ENCODE measurements around the gene GCGR. TPM values are rescaled to one million over a fixed set of nuclear protein-coding genes. Genes with fewer than 3 reads are reported as not detected.
A peak's percentile ranks its signal among the peaks of the same experiment; 100 is the strongest.

Gene GCGR
- total RNA-seq, 1 donor from 2014 or later = not detected

DNA sequence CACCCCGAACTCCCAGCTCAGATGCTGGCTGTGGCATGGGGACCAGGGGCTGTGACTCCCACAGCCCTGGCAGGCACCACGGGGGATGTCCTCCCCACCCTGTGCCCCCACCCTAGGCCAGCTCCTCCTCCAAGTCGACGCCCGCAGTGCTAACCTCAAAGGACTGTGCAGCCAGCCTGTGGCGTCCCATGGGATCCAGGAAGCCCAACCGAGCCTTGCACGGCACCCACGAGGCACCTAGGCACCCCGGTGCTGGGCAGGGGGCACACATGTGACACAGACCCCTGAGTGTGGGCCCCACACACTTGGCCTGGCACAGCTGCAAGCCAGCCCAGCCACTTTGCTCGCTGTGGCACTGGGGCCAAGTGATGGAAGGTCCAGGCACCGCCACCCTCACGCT, 3.9 kb downstream of the GCGR start:
- H3K27ac ChIP-seq (ENCODE audit: low read depth, low read length) = no peak overlapping the region
- no peaks in the 10 kb centered on the region for H3K79me2 ChIP-seq (ENCODE audit: insufficient read depth, low read length)
- H3K36me3 Mint-ChIP-seq (ENCODE audit: low read depth, unreplicated experiment) = no peaks in the 10 kb centered on the region
- no peak for DNase-seq (ENCODE audit: low read depth)
- H3K36me3 ChIP-seq (ENCODE audit: insufficient read depth, low read length) = no peaks in the 10 kb centered on the region
- TF ChIP-seq EZH2 (IDR thresholded peaks at IDR 0.05; ENCODE audit: insufficient read depth, low read length) = no peak
- no peak overlapping the region for H3K9ac ChIP-seq (ENCODE audit: low read length)
- H3K27me3 Mint-ChIP-seq (ENCODE audit: low read depth, unreplicated experiment) = peaks cover 29% of the 10 kb centered on the region
- no peaks in the 10 kb centered on the region for H4K20me1 ChIP-seq (ENCODE audit: insufficient read depth, low read length)
- no peak overlapping the region for H3K4me3 Mint-ChIP-seq (ENCODE audit: unreplicated experiment)
- H3K9me3 Mint-ChIP-seq (ENCODE audit: unreplicated experiment) = peaks cover 6% of the 10 kb centered on the region
- no peak overlapping the region for H3K27ac Mint-ChIP-seq (ENCODE audit: unreplicated experiment)
- H3K4me2 ChIP-seq (ENCODE audit: low read length) = no peak overlapping the region
- H3K9me3 ChIP-seq (ENCODE audit: insufficient read depth, low read depth, low read length) = peaks cover 2% of the 10 kb centered on the region
- H2AFZ ChIP-seq (ENCODE audit: low read depth, low read length) = no peak overlapping the region
- FAIRE-seq = no peak
- peaks cover 26% of the 10 kb centered on the region for H3K27me3 ChIP-seq (ENCODE audit: insufficient read depth, low read length)
- H3K4me3 ChIP-seq (ENCODE audit: insufficient read depth, low read depth, low read length) = no peak overlapping the region
- no peaks in the 10 kb centered on the region for H3K4me1 Mint-ChIP-seq (ENCODE audit: low read depth, unreplicated experiment)
- H3K4me1 ChIP-seq (ENCODE audit: insufficient read depth, low read length) = no peaks in the 10 kb centered on the region

DNA sequence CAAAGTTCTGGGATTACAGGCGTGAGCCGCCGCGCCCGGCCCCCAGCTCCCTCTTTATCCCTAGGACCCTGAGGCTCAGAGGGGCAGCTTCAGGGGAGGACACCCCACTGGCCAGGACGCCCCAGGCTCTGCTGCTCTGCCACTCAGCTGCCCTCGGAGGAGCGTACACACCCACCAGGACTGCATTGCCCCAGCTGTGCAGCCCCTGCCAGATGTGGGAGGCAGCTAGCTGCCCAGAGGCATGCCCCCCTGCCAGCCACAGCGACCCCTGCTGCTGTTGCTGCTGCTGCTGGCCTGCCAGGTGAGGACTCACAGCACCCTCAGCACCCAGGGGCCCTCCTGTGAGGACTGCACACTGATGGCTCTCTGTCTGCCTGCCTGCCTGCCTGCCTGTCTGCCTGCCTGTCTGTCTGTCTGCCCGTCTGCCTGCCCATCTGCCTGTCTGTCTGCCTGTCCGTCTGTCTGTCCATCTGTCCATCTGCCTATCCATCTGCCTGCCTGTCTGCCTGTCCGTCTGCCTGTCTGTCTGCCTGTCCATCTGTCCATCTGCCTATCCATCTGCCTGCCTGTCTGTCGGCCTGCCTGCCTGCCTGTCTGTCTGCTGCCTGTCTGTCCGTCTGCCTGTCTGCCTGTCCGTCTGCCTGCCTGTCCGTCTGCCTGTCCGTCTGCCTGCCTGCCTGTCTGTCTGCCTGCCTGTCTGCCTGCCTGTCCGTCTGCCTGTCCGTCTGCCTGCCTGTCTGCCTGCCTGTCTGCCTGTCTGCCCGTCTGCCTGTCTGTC, 5.0 kb downstream of the GCGR start:
- FAIRE-seq = no peak
- Histone ChIP-seq H3K79me2 (ENCODE audit: insufficient read depth, low read length) (no peaks in the 10 kb centered on the region), H3K9me3 (ENCODE audit: insufficient read depth, low read depth, low read length) (peaks cover 2% of the 10 kb centered on the region), H3K27me3 (ENCODE audit: insufficient read depth, low read length) (peaks cover 20% of the 10 kb centered on the region), H3K4me1 (ENCODE audit: insufficient read depth, low read length) (no peaks in the 10 kb centered on the region), H3K4me2 (ENCODE audit: low read length) (no peak overlapping the region), H3K9ac (ENCODE audit: low read length) (no peak overlapping the region), H3K4me3 (ENCODE audit: insufficient read depth, low read depth, low read length) (no peak overlapping the region), H2AFZ (ENCODE audit: low read depth, low read length) (no peak overlapping the region), H4K20me1 (ENCODE audit: insufficient read depth, low read length) (no peaks in the 10 kb centered on the region), H3K36me3 (ENCODE audit: insufficient read depth, low read length) (no peaks in the 10 kb centered on the region), H3K27ac (ENCODE audit: low read depth, low read length) (no peak overlapping the region)
- Mint-ChIP-seq H3K27me3 (ENCODE audit: low read depth, unreplicated experiment) (peaks cover 25% of the 10 kb centered on the region), H3K27ac (ENCODE audit: unreplicated experiment) (peak overlapping the region; percentile 69), H3K9me3 (ENCODE audit: unreplicated experiment) (peaks cover 6% of the 10 kb centered on the region), H3K4me1 (ENCODE audit: low read depth, unreplicated experiment) (no peaks in the 10 kb centered on the region), H3K36me3 (ENCODE audit: low read depth, unreplicated experiment) (no peaks in the 10 kb centered on the region), H3K4me3 (ENCODE audit: unreplicated experiment) (no peak overlapping the region)
- no peak for DNase-seq (ENCODE audit: low read depth)
- TF ChIP-seq, protein P1, sequence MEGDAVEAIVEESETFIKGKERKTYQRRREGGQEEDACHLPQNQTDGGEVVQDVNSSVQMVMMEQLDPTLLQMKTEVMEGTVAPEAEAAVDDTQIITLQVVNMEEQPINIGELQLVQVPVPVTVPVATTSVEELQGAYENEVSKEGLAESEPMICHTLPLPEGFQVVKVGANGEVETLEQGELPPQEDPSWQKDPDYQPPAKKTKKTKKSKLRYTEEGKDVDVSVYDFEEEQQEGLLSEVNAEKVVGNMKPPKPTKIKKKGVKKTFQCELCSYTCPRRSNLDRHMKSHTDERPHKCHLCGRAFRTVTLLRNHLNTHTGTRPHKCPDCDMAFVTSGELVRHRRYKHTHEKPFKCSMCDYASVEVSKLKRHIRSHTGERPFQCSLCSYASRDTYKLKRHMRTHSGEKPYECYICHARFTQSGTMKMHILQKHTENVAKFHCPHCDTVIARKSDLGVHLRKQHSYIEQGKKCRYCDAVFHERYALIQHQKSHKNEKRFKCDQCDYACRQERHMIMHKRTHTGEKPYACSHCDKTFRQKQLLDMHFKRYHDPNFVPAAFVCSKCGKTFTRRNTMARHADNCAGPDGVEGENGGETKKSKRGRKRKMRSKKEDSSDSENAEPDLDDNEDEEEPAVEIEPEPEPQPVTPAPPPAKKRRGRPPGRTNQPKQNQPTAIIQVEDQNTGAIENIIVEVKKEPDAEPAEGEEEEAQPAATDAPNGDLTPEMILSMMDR (IDR thresholded peaks at IDR 0.05; ENCODE audit: insufficient read depth, low read depth, low read length) = no peak

DNA sequence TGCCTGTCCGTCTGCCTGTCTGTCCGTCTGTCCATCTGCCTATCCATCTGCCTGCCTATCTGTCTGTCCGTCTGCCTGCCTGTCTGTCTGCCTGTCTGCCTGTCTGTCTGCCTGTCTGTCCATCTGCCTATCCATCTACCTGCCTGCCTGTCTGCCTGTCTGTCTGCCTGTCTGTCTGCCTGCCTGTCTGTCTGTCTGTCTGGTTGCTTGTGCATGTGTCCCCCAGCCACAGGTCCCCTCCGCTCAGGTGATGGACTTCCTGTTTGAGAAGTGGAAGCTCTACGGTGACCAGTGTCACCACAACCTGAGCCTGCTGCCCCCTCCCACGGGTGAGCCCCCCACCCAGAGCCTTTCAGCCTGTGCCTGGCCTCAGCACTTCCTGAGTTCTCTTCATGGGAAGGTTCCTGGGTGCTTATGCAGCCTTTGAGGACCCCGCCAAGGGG, 5.6 kb downstream of the GCGR start:
- Histone ChIP-seq H3K9me3 (ENCODE audit: insufficient read depth, low read depth, low read length) (peaks cover 2% of the 10 kb centered on the region), H3K9ac (ENCODE audit: low read length) (no peak overlapping the region), H3K4me2 (ENCODE audit: low read length) (no peak overlapping the region), H3K4me3 (ENCODE audit: insufficient read depth, low read depth, low read length) (no peak overlapping the region), H4K20me1 (ENCODE audit: insufficient read depth, low read length) (no peaks in the 10 kb centered on the region), H2AFZ (ENCODE audit: low read depth, low read length) (no peak overlapping the region), H3K4me1 (ENCODE audit: insufficient read depth, low read length) (no peaks in the 10 kb centered on the region), H3K36me3 (ENCODE audit: insufficient read depth, low read length) (no peaks in the 10 kb centered on the region), H3K27me3 (ENCODE audit: insufficient read depth, low read length) (peaks cover 20% of the 10 kb centered on the region), H3K27ac (ENCODE audit: low read depth, low read length) (no peak overlapping the region), H3K79me2 (ENCODE audit: insufficient read depth, low read length) (no peaks in the 10 kb centered on the region)
- no peak overlapping the region for H3K4me3 Mint-ChIP-seq (ENCODE audit: unreplicated experiment)
- FAIRE-seq (no peak), DNase-seq (ENCODE audit: low read depth) (no peak)
- H3K27ac Mint-ChIP-seq (ENCODE audit: unreplicated experiment) = peak overlapping the region; percentile 69
- H3K9me3 Mint-ChIP-seq (ENCODE audit: unreplicated experiment) = peaks cover 6% of the 10 kb centered on the region
- TF ChIP-seq, protein P1 (IDR thresholded peaks at IDR 0.05; ENCODE audit: insufficient read depth, low read depth, low read length) = no peak
- TF ChIP-seq EZH2 (IDR thresholded peaks at IDR 0.05; ENCODE audit: insufficient read depth, low read length) = no peak
- H3K27me3 Mint-ChIP-seq (ENCODE audit: low read depth, unreplicated experiment) = peaks cover 25% of the 10 kb centered on the region
- no peaks in the 10 kb centered on the region for H3K36me3 Mint-ChIP-seq (ENCODE audit: low read depth, unreplicated experiment)
- H3K4me1 Mint-ChIP-seq (ENCODE audit: low read depth, unreplicated experiment) = no peaks in the 10 kb centered on the region

Data from astrocyte (in vitro differentiated cells and primary cell).